ENCODE measurements around the gene RAB3C. TPM values are rescaled to one million over a fixed set of nuclear protein-coding genes. Genes with fewer than 3 reads are reported as not detected.
A peak's percentile ranks its signal among the peaks of the same experiment; 100 is the strongest.

RAB3C gene
- total RNA-seq, 1 experiment from 2014 or later = not detected

GRCh38 chr5:58773744-58774441 lies 191.0 kb downstream of the RAB3C start:
- Histone ChIP-seq H3K4me1 (no peaks in the 10 kb centered on the region), H3K27me3 (peaks cover 5% of the 10 kb centered on the region; the same call in 1 of the 2 replicates), H3K9me3 (replicated peaks) (no peaks in the 10 kb centered on the region), H3K4me3 (no peak overlapping the region), H3K36me3 (no peaks in the 10 kb centered on the region), H3K27ac (no peak overlapping the region)
- peak in 1 of 2 experiments; percentile 16 for DNase-seq

- no peak for DNase-seq
- H3K27ac ChIP-seq = no peak overlapping the region
- H3K27me3 ChIP-seq = peaks cover 5% of the 10 kb centered on the region; the same call in 1 of the 2 replicates
- no peak overlapping the region for H3K4me3 ChIP-seq
- H3K4me1 ChIP-seq = no peaks in the 10 kb centered on the region
- no peaks in the 10 kb centered on the region for H3K9me3 ChIP-seq (replicated peaks)
- H3K36me3 ChIP-seq = no peaks in the 10 kb centered on the region
These were observed 192.1 kb downstream of the RAB3C start for GRCh38 chr5:58774937-58775336.

GRCh38 chr5:58775701-58776262 lies 192.9 kb downstream of the RAB3C start:
- H3K9me3 ChIP-seq (replicated peaks) = no peaks in the 10 kb centered on the region
- H3K4me1 ChIP-seq = no peaks in the 10 kb centered on the region
- no peaks in the 10 kb centered on the region for H3K36me3 ChIP-seq
- no peak overlapping the region for H3K4me3 ChIP-seq
- H3K27ac ChIP-seq = no peak overlapping the region
- DNase-seq = no peak
- no peaks in the 10 kb centered on the region; the same call in 1 of the 2 replicates for H3K27me3 ChIP-seq

GRCh38 chr5:58776559-58776958 lies 193.7 kb downstream of the RAB3C start:
- H3K9me3 ChIP-seq (replicated peaks) = no peaks in the 10 kb centered on the region
- no peaks in the 10 kb centered on the region for H3K4me1 ChIP-seq
- H3K27ac ChIP-seq = no peak overlapping the region
- no peaks in the 10 kb centered on the region for H3K27me3 ChIP-seq
- H3K4me3 ChIP-seq = no peak overlapping the region
- DNase-seq = no peak
- no peaks in the 10 kb centered on the region for H3K36me3 ChIP-seq

GRCh38 chr5:58778888-58779287 lies 196.0 kb downstream of the RAB3C start:
- Histone ChIP-seq H3K9me3 (replicated peaks) (no peaks in the 10 kb centered on the region), H3K36me3 (no peaks in the 10 kb centered on the region)
- no peak for DNase-seq

GRCh38 chr5:58786035-58786434 lies 203.2 kb downstream of the RAB3C start:
- peaks cover 9% of the 10 kb centered on the region; the same call in 1 of the 2 replicates for H3K27me3 ChIP-seq
- H3K36me3 ChIP-seq = no peaks in the 10 kb centered on the region
- DNase-seq = no peak
- no peak overlapping the region for H3K27ac ChIP-seq
- no peaks in the 10 kb centered on the region for H3K4me1 ChIP-seq
- H3K4me3 ChIP-seq = no peak overlapping the region
- H3K9me3 ChIP-seq (replicated peaks) = no peaks in the 10 kb centered on the region

More at GRCh38 chr5:58778888-58779287, 196.0 kb downstream of the RAB3C start:
- Histone ChIP-seq H3K27me3 (no peaks in the 10 kb centered on the region; the same call in 1 of the 2 replicates), H3K4me1 (no peaks in the 10 kb centered on the region), H3K4me3 (no peak overlapping the region), H3K27ac (no peak overlapping the region)

GRCh38 chr5:58786711-58787303 lies 203.9 kb downstream of the RAB3C start:
- H3K4me3 ChIP-seq = no peak overlapping the region
- no peak for DNase-seq
- H3K27me3 ChIP-seq = peaks cover 9% of the 10 kb centered on the region; the same call in 1 of the 2 replicates
- no peaks in the 10 kb centered on the region for H3K9me3 ChIP-seq (replicated peaks)
- no peaks in the 10 kb centered on the region for H3K36me3 ChIP-seq
- no peak overlapping the region for H3K27ac ChIP-seq
- no peaks in the 10 kb centered on the region for H3K4me1 ChIP-seq

GRCh38 chr5:58787987-58788386 lies 205.1 kb downstream of the RAB3C start:
- H3K27ac ChIP-seq = no peak overlapping the region
- H3K9me3 ChIP-seq (replicated peaks) = no peaks in the 10 kb centered on the region
- H3K27me3 ChIP-seq = peaks cover 9% of the 10 kb centered on the region; the same call in 1 of the 2 replicates
- H3K36me3 ChIP-seq = no peaks in the 10 kb centered on the region
- no peak overlapping the region for H3K4me3 ChIP-seq
- no peaks in the 10 kb centered on the region for H3K4me1 ChIP-seq
- no peak for DNase-seq

GRCh38 chr5:58793888-58794657 lies 211.2 kb downstream of the RAB3C start:
- Histone ChIP-seq H3K27me3 (0 out of 2 replicates have a peak, but pooled peaks cover 2% of the 10 kb centered on the region), H3K36me3 (no peaks in the 10 kb centered on the region), H3K27ac (no peak overlapping the region), H3K4me1 (no peaks in the 10 kb centered on the region), H3K9me3 (replicated peaks) (no peaks in the 10 kb centered on the region), H3K4me3 (no peak overlapping the region)
- DNase-seq = no peak

GRCh38 chr5:58794875-58795274 lies 212.0 kb downstream of the RAB3C start:
- H3K27me3 ChIP-seq = 0 out of 2 replicates have a peak, but pooled peaks cover under 1% of the 10 kb centered on the region
- H3K27ac ChIP-seq = no peak overlapping the region
- H3K36me3 ChIP-seq = no peaks in the 10 kb centered on the region
- no peaks in the 10 kb centered on the region for H3K4me1 ChIP-seq
- H3K9me3 ChIP-seq (replicated peaks) = no peaks in the 10 kb centered on the region
- DNase-seq = no peak
- no peak overlapping the region for H3K4me3 ChIP-seq

- no peaks in the 10 kb centered on the region for H3K9me3 ChIP-seq (replicated peaks)
- H3K27ac ChIP-seq = no peak overlapping the region
- H3K4me3 ChIP-seq = no peak overlapping the region
- no peak for DNase-seq
- H3K36me3 ChIP-seq = no peaks in the 10 kb centered on the region
- no peaks in the 10 kb centered on the region for H3K4me1 ChIP-seq
- H3K27me3 ChIP-seq = no peaks in the 10 kb centered on the region
These were observed 212.5 kb downstream of the RAB3C start for GRCh38 chr5:58795327-58795726.

- DNase-seq = no peak
- Histone ChIP-seq H3K27ac (no peak overlapping the region), H3K4me3 (no peak overlapping the region), H3K4me1 (no peaks in the 10 kb centered on the region), H3K27me3 (no peaks in the 10 kb centered on the region), H3K36me3 (no peaks in the 10 kb centered on the region), H3K9me3 (replicated peaks) (no peaks in the 10 kb centered on the region)
These were observed 214.1 kb downstream of the RAB3C start for GRCh38 chr5:58797021-58797420.

- DNase-seq = no peak
- H3K27me3 ChIP-seq = no peaks in the 10 kb centered on the region
- H3K4me1 ChIP-seq = no peaks in the 10 kb centered on the region
- no peak overlapping the region for H3K27ac ChIP-seq
- H3K36me3 ChIP-seq = no peaks in the 10 kb centered on the region
- no peaks in the 10 kb centered on the region for H3K9me3 ChIP-seq (replicated peaks)
- H3K4me3 ChIP-seq = no peak overlapping the region
These were observed 217.5 kb downstream of the RAB3C start for GRCh38 chr5:58800356-58800755.

GRCh38 chr5:58800861-58801540 lies 218.1 kb downstream of the RAB3C start:
- no peak for DNase-seq
- Histone ChIP-seq H3K27me3 (no peaks in the 10 kb centered on the region), H3K4me3 (no peak overlapping the region), H3K4me1 (no peaks in the 10 kb centered on the region), H3K27ac (no peak overlapping the region), H3K9me3 (replicated peaks) (no peaks in the 10 kb centered on the region), H3K36me3 (no peaks in the 10 kb centered on the region)

All from SJCRH30 (cell line).